Fibroblast of pulmonary artery (primary cell): Measurements from ENCODE around the gene HS3ST3A1.

Experiments
- DNase-seq: peaks from one replicate; pipeline ENCODE4 v3.0.0-alpha.2; 2010; ENCODE audit warnings: low read depth
- H3K4me3 ChIP-seq: replicated peaks from 2 replicates; pipeline ENCODE4 v1.5.1; 2011; ENCODE audit warnings: low read depth, mild to moderate bottlenecking, control low read depth, low read length, moderate library complexity
- TF ChIP-seq, protein P1 (sequence below): IDR thresholded peaks from 2 replicates; pipeline ENCODE4 v1.5.1; 2011; ENCODE audit warnings: mild to moderate bottlenecking, control low read depth, low read length, inconsistent platforms; ENCODE audit errors: missing control alignments

HS3ST3A1 gene

DNA sequence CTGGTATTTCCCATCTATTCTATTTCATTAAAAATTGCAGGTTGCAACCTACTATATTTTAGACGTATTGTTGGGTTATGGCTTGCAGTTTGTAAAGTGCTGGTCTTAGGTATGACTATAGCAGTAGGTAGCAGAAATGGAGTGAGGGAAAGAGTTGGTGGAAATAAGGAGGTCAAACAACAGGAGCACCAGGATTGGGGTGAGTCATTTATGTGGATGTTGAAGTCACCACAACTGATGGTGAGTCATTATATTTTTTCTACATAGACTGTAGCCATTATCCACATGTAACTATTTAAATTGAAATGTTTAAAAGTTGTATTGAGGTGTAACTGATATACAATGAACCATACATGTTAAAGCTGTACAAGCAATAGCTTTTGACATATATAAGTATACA, 25.0 kb upstream of the HS3ST3A1 start:
- peak; percentile 46 for DNase-seq

DNA sequence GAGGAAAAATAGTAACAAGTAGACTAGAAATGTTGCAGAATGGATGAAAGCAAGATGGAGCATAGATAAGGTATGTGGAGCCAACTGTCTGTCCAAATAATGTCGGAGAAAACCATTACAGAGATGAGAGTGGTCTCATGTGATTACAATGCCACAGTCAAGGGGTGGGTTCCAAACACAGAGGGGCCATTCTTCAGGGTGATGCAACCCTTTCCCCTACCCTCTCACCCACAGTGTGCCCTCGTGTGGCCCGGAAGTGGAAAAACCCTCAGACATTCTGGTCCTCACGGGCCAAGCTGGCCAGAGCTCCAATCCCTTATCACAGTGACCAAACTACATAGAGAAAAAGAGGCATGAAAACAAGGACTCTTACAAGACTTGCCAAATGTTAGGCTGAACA, 17.7 kb upstream of the HS3ST3A1 start:
- no peak overlapping the region for H3K4me3 ChIP-seq
- TF ChIP-seq, protein P1, sequence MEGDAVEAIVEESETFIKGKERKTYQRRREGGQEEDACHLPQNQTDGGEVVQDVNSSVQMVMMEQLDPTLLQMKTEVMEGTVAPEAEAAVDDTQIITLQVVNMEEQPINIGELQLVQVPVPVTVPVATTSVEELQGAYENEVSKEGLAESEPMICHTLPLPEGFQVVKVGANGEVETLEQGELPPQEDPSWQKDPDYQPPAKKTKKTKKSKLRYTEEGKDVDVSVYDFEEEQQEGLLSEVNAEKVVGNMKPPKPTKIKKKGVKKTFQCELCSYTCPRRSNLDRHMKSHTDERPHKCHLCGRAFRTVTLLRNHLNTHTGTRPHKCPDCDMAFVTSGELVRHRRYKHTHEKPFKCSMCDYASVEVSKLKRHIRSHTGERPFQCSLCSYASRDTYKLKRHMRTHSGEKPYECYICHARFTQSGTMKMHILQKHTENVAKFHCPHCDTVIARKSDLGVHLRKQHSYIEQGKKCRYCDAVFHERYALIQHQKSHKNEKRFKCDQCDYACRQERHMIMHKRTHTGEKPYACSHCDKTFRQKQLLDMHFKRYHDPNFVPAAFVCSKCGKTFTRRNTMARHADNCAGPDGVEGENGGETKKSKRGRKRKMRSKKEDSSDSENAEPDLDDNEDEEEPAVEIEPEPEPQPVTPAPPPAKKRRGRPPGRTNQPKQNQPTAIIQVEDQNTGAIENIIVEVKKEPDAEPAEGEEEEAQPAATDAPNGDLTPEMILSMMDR = no peak
- no peak for DNase-seq

More for the DNA sequence above, 25.0 kb upstream of the HS3ST3A1 start:
- no peak overlapping the region for H3K4me3 ChIP-seq
- TF ChIP-seq, protein P1 = no peak

DNA sequence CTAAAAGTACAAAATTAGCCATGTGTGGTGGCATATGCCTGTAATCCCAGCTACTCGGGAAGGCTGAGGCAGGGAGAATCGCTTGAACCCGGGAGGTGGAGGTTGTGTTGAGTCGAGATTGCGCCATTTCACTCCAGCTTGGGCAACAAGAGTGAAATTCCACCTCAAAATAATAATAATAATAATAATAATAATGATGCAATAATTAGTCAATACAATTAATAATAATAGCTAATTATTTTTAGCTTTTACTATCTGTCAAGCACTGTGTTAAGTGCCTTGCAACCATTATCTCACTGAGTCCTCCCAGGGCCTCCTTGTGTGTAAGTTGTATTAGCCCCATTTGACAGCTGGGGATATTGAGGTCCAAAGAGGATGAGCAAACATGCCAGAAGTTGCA, 14.3 kb upstream of the HS3ST3A1 start:
- TF ChIP-seq, protein P1 = no peak
- H3K4me3 ChIP-seq = no peak overlapping the region
- DNase-seq = no peak

DNA sequence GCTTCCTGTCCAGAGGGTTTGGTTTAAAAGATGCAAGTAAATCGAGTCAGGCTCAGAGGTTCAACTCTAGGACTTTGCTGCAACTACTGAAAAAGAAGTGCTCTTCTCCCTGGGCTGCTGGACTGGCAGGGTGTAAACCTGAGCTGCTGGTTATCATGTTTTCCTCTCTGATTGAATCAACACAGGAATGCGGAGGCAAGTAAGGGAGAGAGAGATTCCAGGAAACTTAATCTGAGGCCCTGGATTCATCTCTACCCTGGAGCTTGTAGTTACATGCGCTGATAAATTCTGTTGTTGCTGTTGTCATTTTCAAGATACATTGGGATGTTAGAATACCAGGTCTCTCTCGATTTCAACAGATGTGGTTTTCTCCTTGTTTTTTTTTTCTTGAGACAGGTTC, 8.2 kb upstream of the HS3ST3A1 start:
- no peak for DNase-seq
- TF ChIP-seq, protein P1 = no peak
- H3K4me3 ChIP-seq = no peak overlapping the region

DNA sequence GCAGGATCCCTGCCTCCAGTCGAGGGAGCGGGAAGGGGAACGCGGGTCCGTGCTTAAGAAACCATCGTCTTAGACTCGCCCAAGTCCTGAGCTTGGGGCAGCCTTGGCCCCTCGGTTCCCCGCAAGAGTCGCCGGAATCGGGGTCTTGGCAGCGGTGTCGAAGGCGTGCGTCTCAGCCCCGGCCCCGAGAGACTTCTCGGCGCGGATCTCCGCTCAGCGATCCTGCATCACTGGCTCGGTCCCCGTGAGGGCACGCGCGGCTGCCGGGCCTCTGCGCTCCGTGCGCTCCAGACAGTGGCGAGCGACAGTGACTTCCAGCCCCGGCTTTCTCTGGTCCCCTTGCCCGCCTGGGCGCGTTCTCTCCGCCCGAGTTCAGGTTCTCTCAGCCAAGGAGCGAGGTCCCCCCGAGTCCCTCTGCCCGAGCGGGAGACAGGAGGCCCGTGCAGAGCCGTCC, 380 bp downstream of the HS3ST3A1 start:
- TF ChIP-seq, protein P1 = no peak
- DNase-seq = no peak
- H3K4me3 ChIP-seq = peak overlapping the region; percentile 67

DNA sequence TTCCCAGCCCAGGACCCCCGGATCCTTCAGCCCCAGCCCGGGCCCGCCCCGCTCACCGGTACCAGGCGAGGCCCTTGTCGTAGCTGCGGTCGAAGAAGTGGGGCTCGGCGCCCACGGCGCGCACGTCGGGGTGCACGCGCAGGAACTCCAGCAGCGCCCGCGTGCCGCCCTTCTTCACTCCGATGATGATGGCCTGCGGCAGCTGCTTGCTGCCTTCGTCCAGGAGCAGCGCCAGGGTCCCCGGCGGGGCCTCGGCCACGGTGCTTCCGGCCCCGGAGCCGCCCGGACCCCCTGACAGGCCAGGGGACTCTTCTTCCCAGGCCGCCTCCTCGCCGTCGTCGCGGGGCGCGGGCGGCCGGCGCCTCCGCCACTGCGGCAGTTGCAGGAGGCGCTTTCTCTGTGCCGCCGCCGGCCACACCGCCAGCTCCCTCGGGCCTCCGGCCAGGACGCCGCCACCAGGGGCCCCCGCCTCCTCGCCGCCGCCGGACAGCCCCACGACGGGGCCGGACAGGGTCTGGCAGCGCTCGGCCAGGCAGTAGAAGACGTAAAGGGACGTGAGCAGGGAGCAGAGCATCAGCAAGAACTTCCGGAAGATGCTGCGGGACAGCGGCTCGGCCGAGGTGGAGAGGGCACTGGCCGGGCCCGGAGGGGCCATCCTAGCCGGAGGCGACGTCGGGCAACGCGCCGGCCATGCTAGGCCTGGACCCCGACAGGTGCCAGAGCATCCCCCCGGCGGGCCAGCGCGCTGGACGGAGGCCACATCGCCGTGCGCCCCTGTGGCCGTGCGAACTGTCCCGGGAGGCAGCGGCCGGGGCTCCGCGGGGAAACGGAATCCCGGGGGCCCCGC, 1.0 kb downstream of the HS3ST3A1 start:
- DNase-seq = no peak
- peak overlapping the region; percentile 67 for H3K4me3 ChIP-seq
- TF ChIP-seq, protein P1 = no peak

DNA sequence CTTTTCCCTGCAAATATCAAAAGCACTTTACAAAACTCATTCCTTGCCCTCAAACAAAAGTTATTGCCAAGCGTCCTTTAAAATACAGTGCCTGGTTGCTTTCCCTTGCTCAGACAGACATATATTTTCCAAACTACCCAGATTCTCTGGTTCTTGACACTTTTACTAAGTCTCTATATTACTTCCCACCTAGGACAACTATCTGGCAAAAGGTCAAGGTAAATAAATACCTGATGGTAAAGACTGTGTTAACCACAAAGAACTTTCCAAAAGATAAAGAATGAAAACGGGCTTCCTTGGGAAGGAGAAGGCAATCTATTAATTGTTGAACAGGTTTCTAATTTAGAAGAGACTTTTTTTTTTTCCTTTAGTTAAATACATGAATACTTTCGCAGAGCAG, 1.9 kb downstream of the HS3ST3A1 start:
- H3K4me3 ChIP-seq = peak overlapping the region; percentile 67
- TF ChIP-seq, protein P1 = no peak
- DNase-seq = no peak
